IPS-NIHi7 (cell line): ENCODE data around the gene MAPKAP1.

ENCODE experiments used
- DNase-seq: peaks from one replicate; pipeline ENCODE4 v3.0.0; 2012; ENCODE audit warnings: mixed read lengths; ENCODE audit errors: extremely low spot score

The MAPKAP1 gene

DNA sequence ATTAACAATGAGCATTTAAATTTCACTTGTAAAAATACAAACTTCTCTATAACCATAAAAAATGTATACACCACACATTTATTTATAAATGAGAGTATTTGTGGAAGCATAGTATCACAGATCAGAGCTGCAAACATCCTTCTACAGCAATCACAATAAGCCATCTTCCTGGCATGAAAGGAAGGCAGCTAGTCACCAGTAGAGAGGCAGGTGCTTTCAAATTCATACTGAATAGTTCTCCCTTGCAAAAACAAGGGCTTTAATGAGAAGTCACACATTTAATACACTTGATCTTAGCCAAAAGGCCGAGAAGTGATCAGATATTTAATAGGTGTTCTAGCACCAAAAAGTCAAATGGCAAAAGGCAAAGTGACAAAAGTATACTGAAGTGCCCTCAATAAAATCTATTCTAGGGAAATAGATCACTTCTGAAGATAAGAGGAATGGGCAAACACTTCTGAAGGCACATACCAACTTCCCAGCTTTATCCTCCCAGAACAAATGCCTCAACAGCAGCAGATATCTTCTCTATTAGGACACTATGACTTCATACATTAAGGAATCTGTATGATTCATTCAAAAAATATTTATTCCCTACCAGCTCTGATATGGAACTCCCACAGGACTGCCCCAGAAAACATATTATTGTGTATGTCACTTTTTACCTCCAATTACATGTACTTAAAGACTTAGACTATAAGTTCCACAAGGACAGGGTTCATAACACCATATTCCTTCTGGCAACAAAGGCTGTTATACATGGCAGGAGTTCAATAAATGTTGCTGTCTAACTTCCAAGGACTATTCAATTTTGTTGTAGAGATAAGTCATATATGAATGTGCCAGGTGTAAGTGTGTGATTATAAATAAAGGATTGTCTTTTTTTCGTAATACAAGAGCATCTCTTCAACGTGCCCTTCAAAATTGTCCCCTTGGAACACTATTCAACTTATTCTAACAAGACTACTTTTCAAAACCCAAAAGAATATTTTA, 31.7 kb downstream of the MAPKAP1 start:
- no peak for DNase-seq

- DNase-seq = no peak
Observed at GRCh38 chr9:125672876-125673275, 34.1 kb downstream of the MAPKAP1 start.

- DNase-seq = no peak
Observed at GRCh38 chr9:125663127-125663526, 43.9 kb downstream of the MAPKAP1 start.

DNA sequence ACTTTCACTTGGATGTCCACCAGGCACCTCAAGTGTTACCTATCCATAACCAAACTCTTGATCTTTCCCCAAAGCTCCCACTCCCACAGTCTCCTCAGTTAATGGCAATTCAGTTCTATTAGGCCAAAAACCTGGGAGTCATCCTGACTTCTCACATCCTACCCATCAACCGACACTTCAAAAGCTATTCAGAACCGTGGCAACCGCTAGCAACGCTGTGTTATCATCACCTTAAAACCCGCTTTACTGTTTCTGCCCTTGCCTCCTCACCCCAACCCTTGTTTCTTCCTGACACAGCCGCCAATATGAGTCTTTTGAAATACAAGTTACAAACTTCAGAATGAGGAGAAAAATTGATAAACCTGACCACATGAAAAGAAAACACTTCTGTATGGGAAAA, 46.5 kb downstream of the MAPKAP1 start:
- no peak for DNase-seq

- DNase-seq = no peak
Observed at GRCh38 chr9:125659954-125660353, 47.1 kb downstream of the MAPKAP1 start.

- DNase-seq = no peak
Observed at GRCh38 chr9:125659201-125659840, 47.7 kb downstream of the MAPKAP1 start.

- DNase-seq = no peak
Observed at GRCh38 chr9:125656560-125656959, 50.4 kb downstream of the MAPKAP1 start.

- DNase-seq = no peak
Observed at GRCh38 chr9:125655691-125656410, 51.2 kb downstream of the MAPKAP1 start.

- DNase-seq = no peak
Observed at GRCh38 chr9:125655066-125655633, 51.9 kb downstream of the MAPKAP1 start.

GRCh38 chr9:125654121-125654520, 52.9 kb downstream of the MAPKAP1 start:
- peak; percentile 29 for DNase-seq

- no peak for DNase-seq
Observed at GRCh38 chr9:125653325-125653724, 53.7 kb downstream of the MAPKAP1 start.

- no peak for DNase-seq
Observed at GRCh38 chr9:125652759-125653158, 54.2 kb downstream of the MAPKAP1 start.

GRCh38 chr9:125652233-125652594, 54.8 kb downstream of the MAPKAP1 start:
- no peak for DNase-seq

GRCh38 chr9:125651576-125652232, 55.3 kb downstream of the MAPKAP1 start:
- DNase-seq = no peak

DNA sequence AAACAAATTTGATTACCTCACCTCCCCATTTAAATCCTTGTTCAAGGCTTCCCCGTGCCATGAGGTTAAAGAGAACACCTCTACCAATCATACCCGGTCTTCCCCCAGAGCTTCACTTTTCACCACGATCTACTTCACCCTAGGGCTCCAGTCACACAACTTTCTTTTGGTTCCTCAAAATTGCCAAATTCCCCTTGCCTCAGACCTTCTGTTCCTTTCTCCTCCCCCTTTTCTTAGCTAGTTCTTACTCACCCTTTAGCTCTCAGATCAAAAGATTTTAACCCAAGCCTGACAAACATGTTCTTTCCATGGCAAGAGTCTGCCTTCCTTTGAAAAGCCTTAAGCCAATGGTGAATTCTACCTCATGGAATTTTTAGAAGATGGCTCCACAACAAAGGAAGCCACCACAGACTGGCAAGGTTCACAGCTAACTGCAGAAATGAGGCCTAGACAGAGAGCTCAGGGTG, 56.7 kb downstream of the MAPKAP1 start:
- no peak for DNase-seq

DNA sequence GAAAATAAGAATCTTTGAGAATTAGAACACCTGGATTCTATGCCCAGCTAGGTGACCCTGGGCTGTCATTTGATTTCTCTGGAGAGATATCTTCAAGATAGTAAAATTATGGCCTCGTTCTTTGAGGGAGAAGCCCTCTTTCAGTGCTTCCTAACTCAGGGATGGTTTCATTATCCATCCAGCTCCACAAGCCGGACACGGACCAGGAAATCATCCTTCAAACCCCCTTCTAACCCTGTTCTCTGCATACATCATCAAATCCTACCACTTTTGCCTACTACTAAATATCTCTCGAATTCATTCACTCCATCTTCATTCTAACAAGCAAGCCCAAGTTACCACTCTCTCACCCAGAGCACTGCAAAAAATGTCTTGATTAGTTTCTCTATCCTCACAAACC, 57.2 kb downstream of the MAPKAP1 start:
- no peak for DNase-seq

DNA sequence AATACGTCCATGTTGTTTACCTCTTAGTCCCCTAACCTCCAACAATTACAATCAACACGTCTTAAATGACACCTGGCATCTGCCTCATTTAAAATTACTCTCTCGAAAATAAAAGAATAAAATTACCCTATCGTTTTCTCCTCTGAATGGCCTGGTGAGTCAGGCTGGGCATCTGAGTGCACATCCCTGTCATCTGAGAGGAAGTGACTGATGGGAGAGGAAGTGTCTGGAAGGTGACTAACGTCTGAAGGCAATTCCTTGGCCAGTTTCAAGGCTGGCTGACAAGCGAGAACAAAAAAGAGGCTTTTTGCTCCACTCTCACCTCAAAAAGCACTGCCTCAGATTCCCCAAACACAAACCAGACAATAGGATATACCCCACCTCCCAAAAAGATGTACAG, 57.7 kb downstream of the MAPKAP1 start:
- DNase-seq = no peak

DNA sequence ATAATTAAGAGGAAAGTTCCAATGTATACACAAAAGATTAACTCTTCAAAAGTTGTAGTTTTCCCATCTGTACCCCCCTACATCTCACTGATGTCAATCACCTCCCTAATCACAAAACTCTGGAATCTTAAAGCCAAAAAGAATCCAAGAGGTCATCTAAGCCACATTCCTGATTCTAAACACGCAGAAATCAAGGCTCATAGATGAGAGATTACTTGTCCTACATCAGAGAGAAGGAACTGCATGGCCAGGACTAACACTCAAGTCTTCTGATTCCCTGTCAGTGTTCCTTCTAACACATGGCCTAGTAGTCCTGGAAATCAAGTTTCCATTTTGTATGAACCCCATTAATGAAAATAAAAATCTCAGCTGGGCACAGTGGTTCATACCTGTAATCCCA, 58.7 kb downstream of the MAPKAP1 start:
- no peak for DNase-seq

- no peak for DNase-seq
Observed at GRCh38 chr9:125646621-125647100, 60.3 kb downstream of the MAPKAP1 start.

DNA sequence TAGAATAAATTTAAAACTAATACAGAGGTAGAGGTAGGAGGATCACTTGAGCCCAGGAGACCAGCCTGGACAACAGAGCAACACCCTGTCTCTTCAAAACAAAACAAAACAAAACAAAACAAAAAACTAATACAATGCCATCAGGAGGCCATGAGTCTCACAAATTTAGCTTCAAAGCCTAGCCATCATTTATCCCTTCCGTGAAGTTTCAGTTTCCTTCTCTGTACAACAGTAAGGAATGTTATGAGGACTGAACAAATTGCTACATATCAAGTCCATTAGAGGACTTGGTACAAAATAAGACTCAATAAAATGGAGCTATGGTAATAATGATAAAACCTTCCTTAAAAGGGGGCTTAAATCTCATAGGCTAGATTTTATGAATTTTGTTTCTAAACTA, 60.8 kb downstream of the MAPKAP1 start:
- DNase-seq = no peak

- DNase-seq = no peak
Observed at GRCh38 chr9:125644819-125645507, 62.0 kb downstream of the MAPKAP1 start.
